T-helper 9 cell (primary cell): ENCODE data around the gene ATP2B2.

Experiments used
- DNase-seq: peaks from one replicate; pipeline ENCODE4 v3.0.0-alpha.2; 2020

ATP2B2 gene

GRCh38 chr3:10510086-10510742 lies 4.8 kb upstream of the ATP2B2 start:
- no peak for DNase-seq

- no peak for DNase-seq
Measured at GRCh38 chr3:10509325-10509724, 3.9 kb upstream of the ATP2B2 start.

- DNase-seq, result no peak
Measured at GRCh38 chr3:10508619-10509260, 3.4 kb upstream of the ATP2B2 start.

- no peak for DNase-seq
Measured at GRCh38 chr3:10508235-10508618, 2.8 kb upstream of the ATP2B2 start.

- DNase-seq, result no peak
Measured at GRCh38 chr3:10507331-10507730, 1.9 kb upstream of the ATP2B2 start.

GRCh38 chr3:10506696-10507095 lies 1.3 kb upstream of the ATP2B2 start:
- DNase-seq, result no peak

- DNase-seq, result no peak
Measured at GRCh38 chr3:10505791-10506585, 602 bp upstream of the ATP2B2 start.

- no peak for DNase-seq
Measured at GRCh38 chr3:10504171-10505049, 976 bp downstream of the ATP2B2 start.

- DNase-seq, result no peak
Measured at GRCh38 chr3:10503217-10503796, 2.1 kb downstream of the ATP2B2 start.

- DNase-seq, result no peak
Measured at GRCh38 chr3:10502185-10502880, 3.1 kb downstream of the ATP2B2 start.

- DNase-seq, result no peak
Measured at GRCh38 chr3:10501664-10502052, 3.7 kb downstream of the ATP2B2 start.

GRCh38 chr3:10500717-10501663 lies 4.4 kb downstream of the ATP2B2 start:
- DNase-seq, result no peak

- no peak for DNase-seq
Measured at GRCh38 chr3:10498271-10498670, 7.1 kb downstream of the ATP2B2 start.

- no peak for DNase-seq
Measured at GRCh38 chr3:10497439-10497838, 7.9 kb downstream of the ATP2B2 start.

GRCh38 chr3:10496121-10496863 lies 9.1 kb downstream of the ATP2B2 start:
- DNase-seq, result no peak

- no peak for DNase-seq
Measured at GRCh38 chr3:10495614-10496013, 9.8 kb downstream of the ATP2B2 start.

GRCh38 chr3:10495003-10495402 lies 10.4 kb downstream of the ATP2B2 start:
- DNase-seq, result no peak

- DNase-seq, result no peak
Measured at GRCh38 chr3:10494180-10494579, 11.2 kb downstream of the ATP2B2 start.

- no peak for DNase-seq
Measured at GRCh38 chr3:10493202-10493589, 12.2 kb downstream of the ATP2B2 start.
